ENCODE data around the gene ZFYVE1.

Gene ZFYVE1

GRCh38 chr14:72952171-72952570, 74.7 kb downstream of the ZFYVE1 start:
- no peak for DNase-seq

GRCh38 chr14:72948481-72949138, 78.3 kb downstream of the ZFYVE1 start:
- no peak for DNase-seq

GRCh38 chr14:72947366-72948160, 79.3 kb downstream of the ZFYVE1 start:
- DNase-seq, result no peak

- no peak for DNase-seq
These were observed 80.4 kb downstream of the ZFYVE1 start for GRCh38 chr14:72946491-72946890.

GRCh38 chr14:72945356-72946027, 81.4 kb downstream of the ZFYVE1 start:
- no peak for DNase-seq

- no peak for DNase-seq
These were observed 83.0 kb downstream of the ZFYVE1 start for GRCh38 chr14:72943876-72944430.

GRCh38 chr14:72942934-72943333, 84.0 kb downstream of the ZFYVE1 start:
- DNase-seq, result no peak

GRCh38 chr14:72941286-72941985, 85.5 kb downstream of the ZFYVE1 start:
- DNase-seq, result no peak

- no peak for DNase-seq
These were observed 87.3 kb downstream of the ZFYVE1 start for GRCh38 chr14:72939630-72940029.

GRCh38 chr14:72932893-72933292, 94.0 kb downstream of the ZFYVE1 start:
- DNase-seq, result no peak

GRCh38 chr14:72929316-72930080, 97.4 kb downstream of the ZFYVE1 start:
- DNase-seq, result no peak

- DNase-seq, result no peak
These were observed 98.0 kb downstream of the ZFYVE1 start for GRCh38 chr14:72928872-72929271.

GRCh38 chr14:72926292-72927028, 100.4 kb downstream of the ZFYVE1 start, which contains the start of gene DCAF4:
Gene DCAF4, plus strand, starts transcription at chr14:72926464. Its CDS starts 11,515 bp downstream, at chr14:72937979.
- peak; percentile 91 for DNase-seq

GRCh38 chr14:72925815-72926291, 101.1 kb downstream of the ZFYVE1 start:
- DNase-seq, result no peak

- DNase-seq, result no peak
These were observed 101.6 kb downstream of the ZFYVE1 start for GRCh38 chr14:72925171-72925759.

- no peak for DNase-seq
These were observed 102.6 kb downstream of the ZFYVE1 start for GRCh38 chr14:72924337-72924736.

- no peak for DNase-seq
These were observed 105.5 kb downstream of the ZFYVE1 start for GRCh38 chr14:72921396-72921795.

- DNase-seq, result no peak
These were observed 106.9 kb downstream of the ZFYVE1 start for GRCh38 chr14:72920008-72920407.
